Natural killer cell (primary cell): ENCODE data around the gene KIF6. TPM values are rescaled to one million over a fixed set of nuclear protein-coding genes. Genes with fewer than 3 reads are reported as not detected.
"Not testable (repeated sequence)": the region's sequence is repeated elsewhere in the genome, so short reads cannot be mapped to it uniquely, and the experiment has no call there.

Source experiments
- ATAC-seq, 3 donors: fragments of 150-1000 bp in 2 of 3; fragments of 200-7000 bp in 1 of 3; cut with Tn5 transposase; 1 replicate in 1 of 3; 2 replicates in 2 of 3; pipeline ENCODE4 v1.10.0; 2021; ENCODE audit warnings: mild to moderate bottlenecking in 2 of 3, moderate library complexity in 2 of 3
- DNase-seq, 2 donors: peaks; one replicate each; pipeline versions ENCODE4 v3.0.0 to v3.0.0-alpha.2; 2013 to 2021; ENCODE audit warnings: mixed read lengths in 1 of 2
- H3K27ac ChIP-seq: one replicate; pipeline ENCODE4 v1.5.1; 2013; ENCODE audit warnings: mild to moderate bottlenecking, low read length
- H3K27me3 ChIP-seq: one replicate; pipeline ENCODE4 v1.6.1; 2013; ENCODE audit warnings: low read length; ENCODE audit not compliant: control insufficient read depth, insufficient read depth
- H3K36me3 ChIP-seq: one replicate; pipeline ENCODE4 v1.6.1; 2013; ENCODE audit warnings: low read length; ENCODE audit not compliant: control insufficient read depth, insufficient read depth
- H3K4me1 ChIP-seq: one replicate; pipeline ENCODE4 v1.6.1; 2013; ENCODE audit warnings: low read length; ENCODE audit not compliant: control insufficient read depth, insufficient read depth
- H3K4me3 ChIP-seq: one replicate; pipeline ENCODE4 v1.5.1; 2013; ENCODE audit warnings: low read length
- H3K9me3 ChIP-seq: one replicate; pipeline ENCODE4 v1.6.1; 2013; ENCODE audit warnings: low read length; ENCODE audit not compliant: control insufficient read depth, insufficient read depth
- H3K27ac Mint-ChIP-seq, 2 donors: one replicate each; pipeline ENCODE4 v1.8.0; 2022; ENCODE audit warnings: mild to moderate bottlenecking in 2 of 2, mixed read lengths in 2 of 2, moderate library complexity in 1 of 2
- H3K27me3 Mint-ChIP-seq, 2 donors: one replicate each; pipeline ENCODE4 v1.8.0; 2022; ENCODE audit warnings: low read depth in 2 of 2, mixed read lengths in 2 of 2
- H3K36me3 Mint-ChIP-seq: one replicate; pipeline ENCODE4 v1.8.0; 2022; ENCODE audit warnings: mixed read lengths
- H3K4me1 Mint-ChIP-seq, 2 donors: one replicate each; pipeline ENCODE4 v1.8.0; 2022; ENCODE audit warnings: mixed read lengths in 2 of 2
- H3K4me3 Mint-ChIP-seq: one replicate; pipeline ENCODE4 v1.8.0; 2022; ENCODE audit warnings: mild to moderate bottlenecking, moderate library complexity, mixed read lengths
- H3K9me3 Mint-ChIP-seq, 2 donors: one replicate each; pipeline ENCODE4 v1.8.0; 2022; ENCODE audit warnings: mixed read lengths in 2 of 2
- CTCF ChIP-seq: fragments of 200-600 bp; IDR thresholded peaks from one replicate; pipeline ENCODE4 v1.8.0; 2022; ENCODE audit warnings: antibody characterized with exemption
- WGBS: methylation state at CpG from one replicate; pipeline ENCODE4 v1.1.7; 2013; ENCODE audit warnings: missing lambda C conversion rate; ENCODE audit not compliant: insufficient coverage; 5-methylcytosine and 5-hydroxymethylcytosine counted together
- intact Hi-C: fragments of 100-400 bp; cut with micrococcal nuclease; formaldehyde crosslinking; loops from one replicate; pipeline ENCODE4 v1.14.2; 2022
- total RNA-seq, 4 donors: library from RNA; stranded (reverse); fragments of 120-200 nt in 1 of 4; gene quantifications; one replicate each; pipeline versions ENCODE4 v1.2.3 to v1.2.4, GENCODE V29; 2013 to 2022

The KIF6 gene
- total RNA-seq, 3 donors from 2014 or later (not counting 1 experiment from before 2014, with no cell fraction given) = not detected

GRCh38 chr6:39517756-39518155 lies 207.5 kb downstream of the KIF6 start:
- Histone ChIP-seq H3K27me3 (peaks cover 2% of the 10 kb centered on the region), H3K27ac (no peak overlapping the region), H3K4me3 (no peak overlapping the region), H3K9me3 (no peaks in the 10 kb centered on the region), H3K36me3 (no peaks in the 10 kb centered on the region), H3K4me1 (no peaks in the 10 kb centered on the region)
- ATAC-seq (no peak), DNase-seq (no peak)
- Mint-ChIP-seq H3K36me3 (no peaks in the 10 kb centered on the region), H3K27ac (no peak overlapping the region), H3K9me3 (no peaks in the 10 kb centered on the region), H3K4me1 (no peaks in the 10 kb centered on the region), H3K4me3 (no peak overlapping the region), H3K27me3 (peaks cover 9 to 47% of the 10 kb centered on the region in 2 donors)
- intact Hi-C loops = no loop called here
- TF ChIP-seq CTCF = no peak
- WGBS = 82% methylated on average over 1 of the region's 1 CpG

- no peak for DNase-seq
- intact Hi-C loops = no loop called here
- H3K27ac ChIP-seq = no peak overlapping the region
- no peaks in the 10 kb centered on the region for H3K36me3 ChIP-seq
- no peak for TF ChIP-seq CTCF
- H3K4me3 ChIP-seq = no peak overlapping the region
- no peak overlapping the region for H3K4me3 Mint-ChIP-seq
- no peaks in the 10 kb centered on the region for H3K9me3 ChIP-seq
- ATAC-seq = no peak
- H3K27ac Mint-ChIP-seq = no peak overlapping the region
- peaks cover 9 to 47% of the 10 kb centered on the region in 2 donors for H3K27me3 Mint-ChIP-seq
- H3K9me3 Mint-ChIP-seq = no peaks in the 10 kb centered on the region
- H3K4me1 Mint-ChIP-seq = no peaks in the 10 kb centered on the region
- H3K27me3 ChIP-seq = peaks cover 2% of the 10 kb centered on the region
- no peaks in the 10 kb centered on the region for H3K36me3 Mint-ChIP-seq
- H3K4me1 ChIP-seq = no peaks in the 10 kb centered on the region
Observed at GRCh38 chr6:39516471-39516870, 208.7 kb downstream of the KIF6 start.

GRCh38 chr6:39515471-39515870 lies 209.7 kb downstream of the KIF6 start:
- peaks cover 12 to 47% of the 10 kb centered on the region in 2 donors for H3K27me3 Mint-ChIP-seq
- ATAC-seq (no peak), DNase-seq (no peak)
- H3K4me3 Mint-ChIP-seq = no peak overlapping the region
- intact Hi-C loops = no loop called here
- H3K4me1 Mint-ChIP-seq = no peaks in the 10 kb centered on the region
- no peaks in the 10 kb centered on the region for H3K36me3 ChIP-seq
- no peaks in the 10 kb centered on the region for H3K36me3 Mint-ChIP-seq
- no peak for TF ChIP-seq CTCF
- no peaks in the 10 kb centered on the region for H3K9me3 Mint-ChIP-seq
- peaks cover 2% of the 10 kb centered on the region for H3K27me3 ChIP-seq
- no peak overlapping the region for H3K4me3 ChIP-seq
- no peak overlapping the region for H3K27ac ChIP-seq
- WGBS = 94% methylated on average over 2 of the region's 4 CpGs
- no peak overlapping the region for H3K27ac Mint-ChIP-seq
- no peaks in the 10 kb centered on the region for H3K4me1 ChIP-seq
- no peaks in the 10 kb centered on the region for H3K9me3 ChIP-seq

GRCh38 chr6:39515006-39515405 lies 210.2 kb downstream of the KIF6 start:
- Histone ChIP-seq H3K4me3 (no peak overlapping the region), H3K9me3 (no peaks in the 10 kb centered on the region), H3K36me3 (no peaks in the 10 kb centered on the region), H3K27ac (no peak overlapping the region), H3K27me3 (peaks cover 2% of the 10 kb centered on the region), H3K4me1 (no peaks in the 10 kb centered on the region)
- 89% methylated on average over 3 of the region's 3 CpGs for WGBS
- no peak for DNase-seq
- Mint-ChIP-seq H3K9me3 (no peaks in the 10 kb centered on the region), H3K4me3 (no peak overlapping the region), H3K4me1 (no peaks in the 10 kb centered on the region), H3K27ac (no peak overlapping the region), H3K36me3 (no peaks in the 10 kb centered on the region), H3K27me3 (peaks cover 12 to 47% of the 10 kb centered on the region in 2 donors)
- TF ChIP-seq CTCF = no peak
- intact Hi-C loops = no loop called here
- no peak for ATAC-seq

- H3K36me3 Mint-ChIP-seq, H3K9me3 Mint-ChIP-seq, ATAC-seq, H3K4me1 Mint-ChIP-seq, H3K9me3 ChIP-seq, intact Hi-C loops, H3K36me3 ChIP-seq, H3K27ac ChIP-seq, H3K27ac Mint-ChIP-seq, H3K4me3 ChIP-seq, H3K4me3 Mint-ChIP-seq, H3K27me3 ChIP-seq, H3K4me1 ChIP-seq, DNase-seq: not testable (repeated sequence)
- H3K27me3 Mint-ChIP-seq = peaks cover 5 to 20% of the 10 kb centered on the region in 2 donors
- 94% methylated on average over 4 of the region's 5 CpGs for WGBS
Observed at GRCh38 chr6:39509831-39510230, 215.4 kb downstream of the KIF6 start.
